Measurements from ENCODE around the gene ZDHHC16.

DNA sequence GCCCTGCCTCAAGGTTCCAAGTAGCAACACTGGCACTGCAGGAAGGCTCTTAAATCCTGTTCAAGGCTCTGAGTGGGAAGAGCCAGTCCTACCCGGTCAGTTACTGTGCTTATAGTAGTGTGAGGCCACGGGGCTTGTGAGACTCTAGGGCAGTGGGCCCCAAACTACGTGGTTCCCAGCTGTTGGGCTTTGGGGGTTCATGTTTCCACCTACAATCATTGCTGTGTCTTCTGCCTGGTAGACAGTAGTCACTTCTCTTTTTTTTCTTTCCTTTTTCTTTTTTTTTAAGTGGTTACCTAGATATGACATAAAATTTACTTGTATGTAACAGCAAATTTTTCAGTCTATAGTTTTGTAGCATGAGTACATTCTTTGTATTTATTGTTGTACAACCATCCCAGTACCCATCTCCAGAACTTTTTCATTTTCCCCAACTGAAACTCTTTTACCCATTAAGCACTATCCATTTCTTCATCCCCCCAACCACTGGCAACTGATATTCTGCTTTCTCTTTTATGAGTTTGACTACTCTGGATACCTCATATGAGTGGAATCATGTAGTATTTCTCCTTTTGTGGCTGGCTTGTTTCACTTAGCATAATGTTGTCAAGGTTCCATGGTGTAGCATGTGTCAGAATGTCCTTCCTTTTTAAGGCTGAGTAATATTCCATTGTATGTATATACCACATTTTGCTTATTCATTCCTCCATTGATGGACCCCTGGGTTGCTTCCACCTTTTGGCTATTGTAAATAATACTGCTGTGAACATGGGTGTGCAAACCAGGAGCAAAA lies 60.4 kb downstream of the ZDHHC16 start:
- TF ChIP-seq PPARA (CRISPR knock-in tag; IDR thresholded peaks at IDR 0.05; ENCODE audit: borderline replicate concordance) (no peak), ESRRG (CRISPR knock-in tag; IDR thresholded peaks at IDR 0.05) (no peak), ZFP30 (CRISPR knock-in tag; IDR thresholded peaks at IDR 0.05) (no peak), ZNF565 (CRISPR knock-in tag; conservative IDR thresholded peaks at IDR 0.05; ENCODE audit: low read depth) (no peak), TOX (CRISPR knock-in tag; IDR thresholded peaks at IDR 0.05; ENCODE audit: borderline replicate concordance) (no peak), SNAI2 (CRISPR knock-in tag; IDR thresholded peaks at IDR 0.05) (no peak), ZNF8 (CRISPR knock-in tag; IDR thresholded peaks at IDR 0.05) (no peak), ARNTL (CRISPR knock-in tag; IDR thresholded peaks at IDR 0.05; ENCODE audit: borderline replicate concordance, low read depth) (no peak)
- TF ChIP-seq, protein P1, sequence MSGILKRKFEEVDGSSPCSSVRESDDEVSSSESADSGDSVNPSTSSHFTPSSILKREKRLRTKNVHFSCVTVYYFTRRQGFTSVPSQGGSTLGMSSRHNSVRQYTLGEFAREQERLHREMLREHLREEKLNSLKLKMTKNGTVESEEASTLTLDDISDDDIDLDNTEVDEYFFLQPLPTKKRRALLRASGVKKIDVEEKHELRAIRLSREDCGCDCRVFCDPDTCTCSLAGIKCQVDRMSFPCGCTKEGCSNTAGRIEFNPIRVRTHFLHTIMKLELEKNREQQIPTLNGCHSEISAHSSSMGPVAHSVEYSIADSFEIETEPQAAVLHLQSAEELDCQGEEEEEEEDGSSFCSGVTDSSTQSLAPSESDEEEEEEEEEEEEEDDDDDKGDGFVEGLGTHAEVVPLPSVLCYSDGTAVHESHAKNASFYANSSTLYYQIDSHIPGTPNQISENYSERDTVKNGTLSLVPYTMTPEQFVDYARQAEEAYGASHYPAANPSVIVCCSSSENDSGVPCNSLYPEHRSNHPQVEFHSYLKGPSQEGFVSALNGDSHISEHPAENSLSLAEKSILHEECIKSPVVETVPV (CRISPR knock-in tag; IDR thresholded peaks at IDR 0.05), result no peak
- TF ChIP-seq, protein P2, sequence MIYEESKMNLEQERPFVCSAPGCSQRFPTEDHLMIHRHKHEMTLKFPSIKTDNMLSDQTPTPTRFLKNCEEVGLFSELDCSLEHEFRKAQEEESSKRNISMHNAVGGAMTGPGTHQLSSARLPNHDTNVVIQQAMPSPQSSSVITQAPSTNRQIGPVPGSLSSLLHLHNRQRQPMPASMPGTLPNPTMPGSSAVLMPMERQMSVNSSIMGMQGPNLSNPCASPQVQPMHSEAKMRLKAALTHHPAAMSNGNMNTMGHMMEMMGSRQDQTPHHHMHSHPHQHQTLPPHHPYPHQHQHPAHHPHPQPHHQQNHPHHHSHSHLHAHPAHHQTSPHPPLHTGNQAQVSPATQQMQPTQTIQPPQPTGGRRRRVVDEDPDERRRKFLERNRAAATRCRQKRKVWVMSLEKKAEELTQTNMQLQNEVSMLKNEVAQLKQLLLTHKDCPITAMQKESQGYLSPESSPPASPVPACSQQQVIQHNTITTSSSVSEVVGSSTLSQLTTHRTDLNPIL (CRISPR knock-in tag; IDR thresholded peaks at IDR 0.05; ENCODE audit: low read depth), result no peak
- TF ChIP-seq, protein P3, sequence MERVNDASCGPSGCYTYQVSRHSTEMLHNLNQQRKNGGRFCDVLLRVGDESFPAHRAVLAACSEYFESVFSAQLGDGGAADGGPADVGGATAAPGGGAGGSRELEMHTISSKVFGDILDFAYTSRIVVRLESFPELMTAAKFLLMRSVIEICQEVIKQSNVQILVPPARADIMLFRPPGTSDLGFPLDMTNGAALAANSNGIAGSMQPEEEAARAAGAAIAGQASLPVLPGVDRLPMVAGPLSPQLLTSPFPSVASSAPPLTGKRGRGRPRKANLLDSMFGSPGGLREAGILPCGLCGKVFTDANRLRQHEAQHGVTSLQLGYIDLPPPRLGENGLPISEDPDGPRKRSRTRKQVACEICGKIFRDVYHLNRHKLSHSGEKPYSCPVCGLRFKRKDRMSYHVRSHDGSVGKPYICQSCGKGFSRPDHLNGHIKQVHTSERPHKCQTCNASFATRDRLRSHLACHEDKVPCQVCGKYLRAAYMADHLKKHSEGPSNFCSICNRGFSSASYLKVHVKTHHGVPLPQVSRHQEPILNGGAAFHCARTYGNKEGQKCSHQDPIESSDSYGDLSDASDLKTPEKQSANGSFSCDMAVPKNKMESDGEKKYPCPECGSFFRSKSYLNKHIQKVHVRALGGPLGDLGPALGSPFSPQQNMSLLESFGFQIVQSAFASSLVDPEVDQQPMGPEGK (CRISPR knock-in tag; IDR thresholded peaks at IDR 0.05; ENCODE audit: borderline replicate concordance), result no peak
- TF ChIP-seq, protein P4, sequence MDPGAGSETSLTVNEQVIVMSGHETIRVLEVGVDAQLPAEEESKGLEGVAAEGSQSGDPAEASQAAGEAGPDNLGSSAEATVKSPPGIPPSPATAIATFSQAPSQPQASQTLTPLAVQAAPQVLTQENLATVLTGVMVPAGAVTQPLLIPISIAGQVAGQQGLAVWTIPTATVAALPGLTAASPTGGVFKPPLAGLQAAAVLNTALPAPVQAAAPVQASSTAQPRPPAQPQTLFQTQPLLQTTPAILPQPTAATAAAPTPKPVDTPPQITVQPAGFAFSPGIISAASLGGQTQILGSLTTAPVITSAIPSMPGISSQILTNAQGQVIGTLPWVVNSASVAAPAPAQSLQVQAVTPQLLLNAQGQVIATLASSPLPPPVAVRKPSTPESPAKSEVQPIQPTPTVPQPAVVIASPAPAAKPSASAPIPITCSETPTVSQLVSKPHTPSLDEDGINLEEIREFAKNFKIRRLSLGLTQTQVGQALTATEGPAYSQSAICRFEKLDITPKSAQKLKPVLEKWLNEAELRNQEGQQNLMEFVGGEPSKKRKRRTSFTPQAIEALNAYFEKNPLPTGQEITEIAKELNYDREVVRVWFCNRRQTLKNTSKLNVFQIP (CRISPR knock-in tag; IDR thresholded peaks at IDR 0.05; ENCODE audit: borderline replicate concordance, low read depth), result no peak
- TF ChIP-seq, protein P5, sequence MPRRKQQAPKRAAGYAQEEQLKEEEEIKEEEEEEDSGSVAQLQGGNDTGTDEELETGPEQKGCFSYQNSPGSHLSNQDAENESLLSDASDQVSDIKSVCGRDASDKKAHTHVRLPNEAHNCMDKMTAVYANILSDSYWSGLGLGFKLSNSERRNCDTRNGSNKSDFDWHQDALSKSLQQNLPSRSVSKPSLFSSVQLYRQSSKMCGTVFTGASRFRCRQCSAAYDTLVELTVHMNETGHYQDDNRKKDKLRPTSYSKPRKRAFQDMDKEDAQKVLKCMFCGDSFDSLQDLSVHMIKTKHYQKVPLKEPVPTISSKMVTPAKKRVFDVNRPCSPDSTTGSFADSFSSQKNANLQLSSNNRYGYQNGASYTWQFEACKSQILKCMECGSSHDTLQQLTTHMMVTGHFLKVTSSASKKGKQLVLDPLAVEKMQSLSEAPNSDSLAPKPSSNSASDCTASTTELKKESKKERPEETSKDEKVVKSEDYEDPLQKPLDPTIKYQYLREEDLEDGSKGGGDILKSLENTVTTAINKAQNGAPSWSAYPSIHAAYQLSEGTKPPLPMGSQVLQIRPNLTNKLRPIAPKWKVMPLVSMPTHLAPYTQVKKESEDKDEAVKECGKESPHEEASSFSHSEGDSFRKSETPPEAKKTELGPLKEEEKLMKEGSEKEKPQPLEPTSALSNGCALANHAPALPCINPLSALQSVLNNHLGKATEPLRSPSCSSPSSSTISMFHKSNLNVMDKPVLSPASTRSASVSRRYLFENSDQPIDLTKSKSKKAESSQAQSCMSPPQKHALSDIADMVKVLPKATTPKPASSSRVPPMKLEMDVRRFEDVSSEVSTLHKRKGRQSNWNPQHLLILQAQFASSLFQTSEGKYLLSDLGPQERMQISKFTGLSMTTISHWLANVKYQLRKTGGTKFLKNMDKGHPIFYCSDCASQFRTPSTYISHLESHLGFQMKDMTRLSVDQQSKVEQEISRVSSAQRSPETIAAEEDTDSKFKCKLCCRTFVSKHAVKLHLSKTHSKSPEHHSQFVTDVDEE (CRISPR knock-in tag; IDR thresholded peaks at IDR 0.05), result no peak
